ENCODE results near the gene CFAP45.

Gene CFAP45

GRCh38 chr1:159848326-159848725 is 51.6 kb downstream of the CFAP45 start:
- no peak overlapping the region for H3K4me3 ChIP-seq (ENCODE audit: low read depth, low read length)

GRCh38 chr1:159847231-159847630 is 52.7 kb downstream of the CFAP45 start:
- TF ChIP-seq, protein P1, sequence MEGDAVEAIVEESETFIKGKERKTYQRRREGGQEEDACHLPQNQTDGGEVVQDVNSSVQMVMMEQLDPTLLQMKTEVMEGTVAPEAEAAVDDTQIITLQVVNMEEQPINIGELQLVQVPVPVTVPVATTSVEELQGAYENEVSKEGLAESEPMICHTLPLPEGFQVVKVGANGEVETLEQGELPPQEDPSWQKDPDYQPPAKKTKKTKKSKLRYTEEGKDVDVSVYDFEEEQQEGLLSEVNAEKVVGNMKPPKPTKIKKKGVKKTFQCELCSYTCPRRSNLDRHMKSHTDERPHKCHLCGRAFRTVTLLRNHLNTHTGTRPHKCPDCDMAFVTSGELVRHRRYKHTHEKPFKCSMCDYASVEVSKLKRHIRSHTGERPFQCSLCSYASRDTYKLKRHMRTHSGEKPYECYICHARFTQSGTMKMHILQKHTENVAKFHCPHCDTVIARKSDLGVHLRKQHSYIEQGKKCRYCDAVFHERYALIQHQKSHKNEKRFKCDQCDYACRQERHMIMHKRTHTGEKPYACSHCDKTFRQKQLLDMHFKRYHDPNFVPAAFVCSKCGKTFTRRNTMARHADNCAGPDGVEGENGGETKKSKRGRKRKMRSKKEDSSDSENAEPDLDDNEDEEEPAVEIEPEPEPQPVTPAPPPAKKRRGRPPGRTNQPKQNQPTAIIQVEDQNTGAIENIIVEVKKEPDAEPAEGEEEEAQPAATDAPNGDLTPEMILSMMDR (IDR thresholded peaks at IDR 0.05; ENCODE audit: borderline replicate concordance, insufficient read depth, low read depth, low read length), result no peak
- no peak overlapping the region for H3K4me3 ChIP-seq (ENCODE audit: low read depth, low read length)

More at GRCh38 chr1:159848326-159848725, 51.6 kb downstream of the CFAP45 start:
- TF ChIP-seq, protein P1 (IDR thresholded peaks at IDR 0.05; ENCODE audit: borderline replicate concordance, insufficient read depth, low read depth, low read length), result no peak

DNA sequence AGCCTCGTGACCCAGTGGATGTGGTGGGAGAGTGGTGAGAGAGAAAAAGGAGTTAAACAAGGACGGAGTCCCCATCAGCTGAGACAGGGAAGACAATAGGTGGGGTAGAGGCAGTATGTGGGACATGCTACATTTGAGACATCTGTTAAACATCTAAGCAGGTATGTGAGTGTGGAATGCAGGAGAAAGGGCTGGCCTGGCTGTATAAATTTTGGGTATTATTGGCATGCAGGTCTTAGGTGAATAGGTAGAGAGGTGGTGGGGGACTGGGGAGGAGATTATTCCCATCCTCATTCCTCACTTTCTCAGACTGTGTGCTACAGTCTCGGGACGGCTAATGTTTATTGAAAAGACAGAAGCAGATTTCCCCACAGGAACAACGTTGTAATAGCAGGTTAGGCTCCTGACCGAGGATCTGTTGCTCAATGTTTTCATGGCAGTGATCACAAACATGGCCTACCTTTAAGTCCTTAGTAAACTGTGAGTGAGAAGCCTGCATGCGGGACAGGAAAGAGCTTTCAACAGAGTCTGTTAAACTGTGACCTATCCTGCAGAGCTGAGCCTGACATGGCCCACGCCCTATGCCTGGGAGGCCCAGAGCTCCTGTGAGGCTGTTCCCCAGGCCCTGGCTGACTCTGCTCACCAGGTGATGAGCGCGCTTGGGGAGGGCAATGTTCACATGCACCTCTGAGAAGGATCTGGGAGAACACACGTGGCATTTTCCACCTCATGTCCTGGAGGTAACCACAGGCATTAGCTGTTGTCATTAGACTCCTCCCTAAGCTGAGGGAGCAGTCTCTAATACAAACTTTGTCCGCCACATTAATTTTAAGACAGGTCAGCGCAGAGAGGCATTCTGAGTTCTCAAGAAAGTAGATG is 54.0 kb downstream of the CFAP45 start:
- TF ChIP-seq, protein P1 (IDR thresholded peaks at IDR 0.05; ENCODE audit: borderline replicate concordance, insufficient read depth, low read depth, low read length), result no peak
- no peak overlapping the region for H3K4me3 ChIP-seq (ENCODE audit: low read depth, low read length)

GRCh38 chr1:159843459-159843858 is 56.5 kb downstream of the CFAP45 start:
- TF ChIP-seq, protein P1 (IDR thresholded peaks at IDR 0.05; ENCODE audit: borderline replicate concordance, insufficient read depth, low read depth, low read length), result no peak
- no peak overlapping the region for H3K4me3 ChIP-seq (ENCODE audit: low read depth, low read length)

GRCh38 chr1:159841749-159842148 is 58.2 kb downstream of the CFAP45 start:
- TF ChIP-seq, protein P1 (IDR thresholded peaks at IDR 0.05; ENCODE audit: borderline replicate concordance, insufficient read depth, low read depth, low read length), result no peak
- H3K4me3 ChIP-seq (ENCODE audit: low read depth, low read length), result no peak overlapping the region

DNA sequence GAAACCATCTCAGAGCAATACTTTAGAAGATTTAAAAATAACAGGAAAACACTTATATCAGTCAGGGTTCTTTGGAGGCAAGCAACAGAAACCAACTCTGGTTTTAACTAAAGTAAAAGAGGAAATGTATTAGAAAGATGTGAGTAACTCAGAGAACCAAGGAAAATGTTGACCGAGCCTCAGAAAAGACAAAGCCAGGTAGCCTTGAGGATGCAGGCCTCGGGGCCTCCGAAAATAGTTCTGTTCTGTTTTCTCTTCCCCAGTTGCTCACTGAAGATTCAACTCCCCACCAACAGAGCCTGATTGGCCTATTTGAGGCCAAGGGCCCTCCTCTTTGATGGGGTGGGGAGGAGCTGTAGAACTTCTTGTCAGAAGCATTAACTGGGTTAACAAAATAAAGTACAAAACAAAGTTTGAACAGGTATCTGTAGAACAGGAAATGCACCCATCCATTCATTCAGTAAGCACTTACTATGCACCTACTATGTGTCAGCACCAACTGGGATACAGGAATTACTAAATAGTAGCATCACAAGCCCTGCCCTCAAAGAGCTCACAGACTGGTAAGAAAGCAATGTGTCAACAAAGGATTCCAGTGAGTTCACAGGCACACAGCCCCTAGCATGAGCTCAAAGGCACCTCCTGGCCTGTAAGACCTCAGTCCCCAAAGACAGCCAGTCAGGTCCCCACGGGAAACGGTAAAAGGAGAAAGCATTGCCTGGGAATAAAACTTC is 60.7 kb downstream of the CFAP45 start:
- TF ChIP-seq, protein P1 (IDR thresholded peaks at IDR 0.05; ENCODE audit: borderline replicate concordance, insufficient read depth, low read depth, low read length), result no peak
- no peak overlapping the region for H3K4me3 ChIP-seq (ENCODE audit: low read depth, low read length)

Measured in GM12875 (cell line).